D341Med (cell line): ENCODE measurements around the gene P2RX1.

Experiments used
- DNase-seq: peaks from one replicate; pipeline ENCODE4 v3.0.0; 2012; ENCODE audit warnings: low spot score

The P2RX1 gene

DNA sequence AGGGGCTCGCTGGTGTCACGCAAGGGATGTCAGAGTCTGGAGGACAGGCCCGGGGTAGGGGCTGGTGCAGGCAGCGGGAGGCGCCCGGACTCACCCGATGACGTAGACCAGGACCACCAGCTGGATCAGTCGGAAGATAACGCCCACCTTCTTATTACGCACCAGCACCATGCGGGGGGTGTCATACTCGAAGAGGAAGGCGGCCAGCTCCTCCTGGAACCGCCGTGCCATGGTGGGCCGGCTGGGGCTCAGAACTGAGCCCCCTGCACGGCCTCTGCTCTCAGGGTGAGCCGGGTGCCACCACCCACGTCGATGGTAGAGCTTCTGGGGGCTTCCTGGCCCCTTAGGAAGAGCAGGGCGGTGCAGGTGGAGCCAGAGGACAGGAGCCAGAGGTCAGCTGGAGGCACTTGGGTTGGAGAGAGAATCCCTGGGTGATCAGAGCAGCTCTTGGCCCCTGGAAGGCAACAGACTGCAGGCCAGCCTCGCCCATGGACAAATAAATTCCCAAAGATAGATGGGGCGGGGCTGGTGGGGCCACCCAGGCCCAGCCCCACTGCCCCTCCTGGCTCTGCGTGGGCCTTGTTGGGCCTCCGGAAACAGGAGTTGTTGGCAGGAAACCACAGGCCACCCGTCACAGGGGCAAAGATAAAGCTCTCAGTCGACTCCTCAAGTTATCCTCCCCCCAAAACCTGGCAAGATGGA is at the start of gene P2RX1:
TSS of gene P2RX1 (minus strand) at position 471 of the 702 bp plus-strand sequence. CDS start at position 231, 240 bp downstream.
- no peak for DNase-seq

- peak; percentile 45 for DNase-seq
Observed at GRCh38 chr17:3965118-3965800, 49.0 kb upstream of the P2RX1 start.

DNA sequence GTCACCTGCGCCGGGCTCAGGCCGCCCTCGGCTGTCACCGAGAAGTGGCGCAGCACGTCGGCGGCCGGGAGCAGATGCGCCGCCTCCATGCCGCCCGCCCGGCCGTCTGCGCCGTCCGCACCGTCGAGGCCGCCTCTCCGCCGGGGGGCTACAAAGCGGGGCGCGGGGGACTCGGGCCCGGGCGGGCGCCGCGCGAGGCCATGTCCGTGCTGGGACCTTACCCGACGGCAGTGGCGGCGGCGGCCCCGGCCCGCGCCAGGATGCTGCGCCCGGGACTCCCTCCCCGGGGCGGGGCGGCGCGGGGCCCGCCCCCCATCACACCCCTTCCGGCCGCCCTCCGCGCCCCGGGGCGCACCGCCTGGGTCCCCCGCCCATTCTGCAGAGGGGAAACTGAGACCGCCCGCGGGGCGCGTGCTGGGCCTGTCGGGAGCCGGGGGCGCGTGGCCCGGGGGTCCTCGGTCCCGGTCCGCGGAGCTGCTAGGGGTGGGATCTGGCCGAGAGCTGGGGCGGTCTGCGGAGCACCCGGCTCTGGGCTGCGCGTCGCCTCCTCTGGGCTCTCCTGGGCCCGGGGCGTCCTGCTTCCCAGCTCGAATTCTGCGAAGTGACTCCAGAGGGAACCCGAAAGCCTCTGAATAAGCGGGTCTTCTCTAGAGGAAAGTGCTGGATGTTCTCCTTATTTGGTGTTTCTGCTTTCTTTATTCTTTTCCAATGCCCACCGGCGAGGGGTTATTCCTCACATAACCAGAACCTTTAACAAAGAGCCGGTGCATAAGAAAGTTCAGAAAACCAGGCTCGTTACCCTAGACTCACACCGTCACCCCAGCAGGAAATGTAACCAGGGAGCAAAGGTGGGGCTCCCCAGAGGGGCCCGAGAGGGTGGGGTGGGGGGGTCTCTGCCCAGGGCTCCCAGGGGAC is 48.2 kb upstream of the P2RX1 start, which contains the start of gene ATP2A3:
TSS of gene ATP2A3 (minus strand) at position 235 of the 915 bp plus-strand sequence. CDS start at position 89, 146 bp downstream.
- DNase-seq, result peak; percentile 51

- no peak for DNase-seq
Observed at GRCh38 chr17:3963237-3964201, 47.3 kb upstream of the P2RX1 start.

- no peak for DNase-seq
Observed at GRCh38 chr17:3962965-3963236, 46.6 kb upstream of the P2RX1 start.

DNA sequence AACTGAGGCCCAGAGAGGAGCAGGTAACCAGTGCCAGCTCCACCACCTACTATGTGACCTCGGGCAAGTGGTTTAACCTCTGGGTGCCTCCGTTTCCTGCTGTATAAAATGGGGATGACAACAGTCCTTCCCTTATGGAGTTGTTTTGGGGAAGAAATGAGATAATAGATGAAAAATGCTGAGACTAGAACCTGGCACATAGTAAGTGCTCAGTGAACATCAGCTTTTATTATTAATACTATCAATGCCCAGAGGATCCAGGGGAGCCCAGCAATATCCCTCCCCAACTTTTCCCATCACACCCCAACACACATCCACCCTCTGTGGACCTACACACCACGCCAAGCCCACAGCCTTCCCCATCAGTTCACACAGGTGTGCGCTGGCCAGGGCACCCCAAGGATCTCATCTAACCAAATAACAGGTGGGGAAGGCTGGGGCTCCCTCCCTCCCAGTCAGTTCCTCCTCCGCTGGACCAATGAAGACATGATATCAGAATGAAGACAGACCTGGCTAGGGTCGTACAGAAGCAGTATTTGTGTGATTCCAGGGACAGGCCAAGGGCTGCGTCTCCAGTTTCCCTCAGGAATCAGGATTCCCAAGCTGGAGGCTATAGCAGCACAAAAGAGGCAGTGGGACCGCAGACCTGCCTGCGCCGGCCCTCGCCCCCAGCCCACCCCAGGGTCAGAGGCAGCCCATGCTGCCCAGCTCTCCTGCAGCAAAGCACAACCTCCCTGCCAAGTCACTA is 46.1 kb upstream of the P2RX1 start:
- no peak for DNase-seq

GRCh38 chr17:3961564-3962047 is 45.3 kb upstream of the P2RX1 start:
- DNase-seq, result no peak

GRCh38 chr17:3960764-3961163 is 44.5 kb upstream of the P2RX1 start:
- no peak for DNase-seq

GRCh38 chr17:3959921-3960601 is 43.8 kb upstream of the P2RX1 start:
- no peak for DNase-seq

- no peak for DNase-seq
Observed at GRCh38 chr17:3959295-3959899, 43.1 kb upstream of the P2RX1 start.

DNA sequence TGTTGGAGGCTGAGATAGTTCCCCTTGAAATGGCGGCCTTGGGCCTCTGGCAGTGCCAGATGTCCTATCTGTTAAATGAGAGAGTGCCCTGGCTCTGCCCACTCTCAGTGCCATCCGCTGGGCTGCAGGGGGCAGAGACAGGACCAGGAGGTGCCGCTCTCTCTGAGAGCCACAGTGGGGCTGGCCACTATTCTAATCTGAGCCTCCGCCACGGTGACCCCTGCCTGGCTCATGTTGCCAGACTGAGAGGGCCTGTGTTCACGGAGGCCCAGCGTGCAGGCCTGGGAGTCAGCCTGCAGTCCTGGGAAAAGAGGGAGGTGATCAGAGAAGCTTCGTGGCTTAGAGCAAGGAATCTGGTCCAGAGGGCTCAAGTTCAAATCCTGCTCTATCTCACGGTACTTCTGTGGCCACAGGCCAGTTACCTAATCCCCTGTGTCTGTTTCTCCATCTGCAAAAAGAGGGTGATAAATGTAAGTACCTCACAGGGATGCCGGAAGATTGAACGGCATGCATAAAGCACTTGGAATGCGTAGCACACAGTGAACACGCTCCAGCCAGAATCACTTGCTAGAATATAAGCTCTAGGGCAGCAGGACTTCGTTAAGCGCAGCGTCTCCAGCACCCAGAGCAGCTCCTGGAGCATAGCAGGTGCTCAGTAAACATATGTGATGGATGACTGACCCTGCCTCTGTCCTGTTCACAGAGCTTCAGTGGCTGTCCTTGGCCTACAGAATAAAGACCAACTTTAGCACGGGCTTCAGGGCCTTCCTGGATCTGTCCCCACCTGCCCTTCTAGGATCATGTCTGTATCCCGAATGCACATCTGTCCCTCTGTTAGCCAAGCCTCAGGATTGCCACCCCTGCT is 41.7 kb upstream of the P2RX1 start:
- DNase-seq, result no peak

GRCh38 chr17:3956983-3957382 is 40.7 kb upstream of the P2RX1 start:
- DNase-seq, result no peak

- no peak for DNase-seq
Observed at GRCh38 chr17:3956327-3956957, 40.2 kb upstream of the P2RX1 start.

DNA sequence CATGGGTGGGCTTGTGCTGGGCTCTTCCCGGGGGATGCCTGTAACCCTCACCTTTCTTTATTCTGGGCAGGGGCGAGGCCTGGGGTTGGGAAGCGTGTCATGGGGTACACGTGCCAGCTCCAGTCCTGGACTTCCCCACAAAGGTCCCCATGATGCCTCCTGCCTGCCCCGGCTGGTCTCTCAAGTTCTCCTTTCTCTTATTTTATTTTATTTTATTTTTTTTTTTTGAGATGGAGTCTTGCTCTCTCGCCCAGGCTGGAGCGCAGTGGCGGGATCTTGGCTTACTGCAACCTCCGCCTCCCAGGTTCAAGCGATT is 39.4 kb upstream of the P2RX1 start:
- no peak for DNase-seq

GRCh38 chr17:3954976-3955672 is 38.9 kb upstream of the P2RX1 start:
- DNase-seq, result no peak

- DNase-seq, result no peak
Observed at GRCh38 chr17:3954086-3954485, 37.8 kb upstream of the P2RX1 start.

DNA sequence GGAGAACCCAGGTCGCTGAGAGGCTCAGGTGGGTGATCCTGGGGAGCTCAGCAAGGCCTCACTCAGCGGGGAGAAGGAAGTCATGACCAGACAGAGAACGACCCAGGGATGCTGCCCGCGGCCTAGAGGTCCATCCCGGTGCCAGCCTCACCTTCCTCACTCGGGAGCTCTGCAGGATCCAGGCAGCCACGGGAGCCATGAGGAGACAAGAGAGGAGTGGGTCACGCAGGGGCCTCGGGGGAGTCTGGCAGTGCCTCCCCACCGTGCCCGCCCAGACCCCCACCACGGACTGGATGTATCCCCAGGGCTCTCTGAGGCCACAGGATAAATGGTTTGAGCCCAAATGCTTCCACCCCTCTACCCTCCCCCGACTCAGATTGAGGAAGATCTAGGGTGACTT is 37.3 kb upstream of the P2RX1 start:
- no peak for DNase-seq

- DNase-seq, result no peak
Observed at GRCh38 chr17:3952186-3952585, 35.9 kb upstream of the P2RX1 start.
